Lung (tissue), 12 donors: Measurements from ENCODE around the gene AMBRA1. TPM values are rescaled to one million over a fixed set of nuclear protein-coding genes. Genes with fewer than 3 reads are reported as not detected.

Source experiments
- ATAC-seq: fragments of 200-7000 bp; cut with Tn5 transposase; one replicate; pipeline ENCODE4 v1.9.1; 2020; ENCODE audit warnings: moderate number of reproducible peaks; ENCODE audit not compliant: insufficient read depth, low FRiP score
- DNase-seq, 3 donors: peaks; one replicate each; pipeline ENCODE4 v3.0.0-alpha.2; 2013 to 2017
- H3K27ac ChIP-seq, 2 donors: one replicate each; pipeline ENCODE4 v1.5.1; 2013; ENCODE audit warnings: mild to moderate bottlenecking in 2 of 2, moderate library complexity in 2 of 2, control low read depth in 1 of 2, inconsistent platforms in 1 of 2, low read depth in 1 of 2, low read length in 1 of 2
- H3K27me3 ChIP-seq, 3 donors: one replicate each; pipeline ENCODE4 v1.5.1; 2013; ENCODE audit warnings: low read length in 2 of 3; ENCODE audit not compliant: control insufficient read depth in 3 of 3, insufficient read depth in 3 of 3
- H3K36me3 ChIP-seq, 4 donors: one replicate each; pipeline ENCODE4 v1.5.1; 2013; ENCODE audit warnings: low read length in 4 of 4, mild to moderate bottlenecking in 1 of 4, moderate library complexity in 1 of 4; ENCODE audit not compliant: control insufficient read depth in 4 of 4, insufficient read depth in 4 of 4
- H3K4me1 ChIP-seq, 5 donors: one replicate each; pipeline ENCODE4 v1.5.1; 2013; ENCODE audit warnings: low read length in 5 of 5, mild to moderate bottlenecking in 2 of 5, moderate library complexity in 1 of 5; ENCODE audit not compliant: control insufficient read depth in 5 of 5, insufficient read depth in 5 of 5
- H3K4me3 ChIP-seq: one replicate; pipeline ENCODE4 v1.5.1; 2013; ENCODE audit warnings: mild to moderate bottlenecking, control low read depth, moderate library complexity
- H3K9ac ChIP-seq, 2 donors: one replicate each; pipeline ENCODE4 v1.5.1; 2013; ENCODE audit warnings: low read length in 2 of 2, control low read depth in 1 of 2; ENCODE audit not compliant: insufficient read depth in 1 of 2
- H3K9me3 ChIP-seq, 4 donors: one replicate each; pipeline ENCODE4 v1.5.1; 2013; ENCODE audit warnings: low read length in 3 of 4, mild to moderate bottlenecking in 1 of 4, moderate library complexity in 1 of 4; ENCODE audit not compliant: control insufficient read depth in 4 of 4, insufficient read depth in 3 of 4
- CTCF ChIP-seq: IDR thresholded peaks from 2 replicates; pipeline ENCODE4 v1.5.1; 2012; ENCODE audit warnings: mild to moderate bottlenecking; ENCODE audit errors: control extremely low read depth, extremely low read depth
- WGBS, 2 donors: extraction: QIAGEN DNeasy Blood & Tissue Kit; methylation state at CpG; one replicate each; pipeline ENCODE4 v1.1.7; 2013; 5-methylcytosine and 5-hydroxymethylcytosine counted together
- polyA plus RNA-seq, 2 donors: library from polyadenylated mRNA; stranded (reverse); fragments of 200-250 nt; gene quantifications; one replicate each; pipeline ENCODE4 v1.2.1, GENCODE V29; 2013
- total RNA-seq, 2 donors: library from RNA; depleted of rRNA in 1 of 2; stranded (reverse); fragments of >200 nt in 1 of 2; gene quantifications; one replicate each; pipeline ENCODE4 v1.2.1, GENCODE V29; 2014 to 2021
- donor health status: control.
- donor health status: control.
- donor health status: Bipolar disorder and iron deficiency.
- donor health status: healthy.
- donor health status: DM: yes; HTN: yes; CAD: no.

The AMBRA1 gene
- total and polyA plus RNA-seq, 4 donors: 7.4 to 41.2 (median 23.7) TPM

GRCh38 chr11:46511342-46511741 is 82.5 kb downstream of the AMBRA1 start:
- Histone ChIP-seq H3K36me3 (peaks cover 0 to 10% (median 4%) of the 10 kb centered on the region in 4 donors), H3K9me3 (no peaks in the 10 kb centered on the region), H3K4me3 (no peak overlapping the region), H3K27ac (no peak overlapping the region), H3K9ac (no peak overlapping the region), H3K4me1 (peaks cover 0 to 4% (median 3%) of the 10 kb centered on the region in 5 donors), H3K27me3 (no peaks in the 10 kb centered on the region)
- DNase-seq: no peak
- ATAC-seq: no peak
- 93 to 96% methylated on average over 2 of the region's 2 CpGs for WGBS, 2 donors
- TF ChIP-seq CTCF: no peak

- no peak for DNase-seq
- no peak for ATAC-seq
- H3K27me3 ChIP-seq: no peaks in the 10 kb centered on the region
- H3K9ac ChIP-seq: no peak overlapping the region
- H3K27ac ChIP-seq: no peak overlapping the region
- 99 to 100% methylated on average over 1 of the region's 1 CpG for WGBS, 2 donors
- peaks cover 6 to 17% (median 10%) of the 10 kb centered on the region in 4 donors for H3K36me3 ChIP-seq
- no peak for TF ChIP-seq CTCF
- peaks cover 0 to 8% (median 0%) of the 10 kb centered on the region in 5 donors for H3K4me1 ChIP-seq
- H3K4me3 ChIP-seq: no peak overlapping the region
- no peaks in the 10 kb centered on the region for H3K9me3 ChIP-seq
Observed at GRCh38 chr11:46508360-46508759, 85.5 kb downstream of the AMBRA1 start.

- peaks cover 6 to 15% (median 10%) of the 10 kb centered on the region in 4 donors for H3K36me3 ChIP-seq
- no peak overlapping the region for H3K4me3 ChIP-seq
- H3K27me3 ChIP-seq: no peaks in the 10 kb centered on the region
- DNase-seq (no peak), ATAC-seq (no peak)
- no peaks in the 10 kb centered on the region for H3K9me3 ChIP-seq
- H3K9ac ChIP-seq: no peak overlapping the region
- TF ChIP-seq CTCF: no peak
- H3K27ac ChIP-seq: no peak overlapping the region
- peaks cover 0 to 8% (median 0%) of the 10 kb centered on the region in 5 donors for H3K4me1 ChIP-seq
- WGBS, 2 donors: 42 to 72% methylated on average over 2 of the region's 2 CpGs
Observed at GRCh38 chr11:46506483-46506791, 87.4 kb downstream of the AMBRA1 start.
